SK-N-SH treated with all-trans-retinoic acid at 6 μM for 48 hours (cell line): ENCODE measurements around the gene MPPED2.

Experiments used
- ARNTL ChIP-seq: fragments of 450-650 bp; formaldehyde crosslinking; IDR thresholded peaks from 2 replicates; pipeline ENCODE4 v1.5.0; 2020; ENCODE audit warnings: low read depth, mild to moderate bottlenecking, moderate library complexity, borderline replicate concordance
- ESRRG ChIP-seq: fragments of 250-450 bp; sonication (Bioruptor Pico); IDR thresholded peaks from 2 replicates; pipeline ENCODE4 v1.6.1; 2021; ENCODE audit warnings: mild to moderate bottlenecking
- OSR1 ChIP-seq: fragments of 250-450 bp; sonication (Bioruptor Pico); IDR thresholded peaks from 2 replicates; pipeline ENCODE4 v1.8.0; 2022; ENCODE audit warnings: moderate library complexity, mild to moderate bottlenecking, inconsistent platforms
- ZFP3 ChIP-seq: fragments of 250-450 bp; sonication (Bioruptor Pico); IDR thresholded peaks from 2 replicates; pipeline ENCODE4 v1.5.0; 2020; ENCODE audit warnings: mild to moderate bottlenecking, moderate library complexity
- ZFP30 ChIP-seq: fragments of 450-650 bp; formaldehyde crosslinking; IDR thresholded peaks from 2 replicates; pipeline ENCODE4 v1.5.0; 2022; ENCODE audit warnings: mild to moderate bottlenecking, moderate library complexity
- ZNF8 ChIP-seq: fragments of 450-650 bp; formaldehyde crosslinking; IDR thresholded peaks from 2 replicates; pipeline ENCODE4 v1.5.0; 2020; ENCODE audit warnings: mild to moderate bottlenecking, moderate library complexity
- TF ChIP-seq, protein P1 (sequence below): fragments of 250-450 bp; sonication (Bioruptor Pico); IDR thresholded peaks from 2 replicates; pipeline ENCODE4 v1.5.0; 2020; ENCODE audit warnings: mild to moderate bottlenecking, moderate library complexity
- TF ChIP-seq, protein P2 (sequence below): fragments of 250-450 bp; sonication (Bioruptor Pico); IDR thresholded peaks from 2 replicates; pipeline ENCODE4 v1.5.1; 2021; ENCODE audit warnings: mild to moderate bottlenecking, moderate library complexity
- TF ChIP-seq, protein P3 (sequence below): fragments of 250-450 bp; sonication (Bioruptor Pico); IDR thresholded peaks from 2 replicates; pipeline ENCODE4 v1.8.0; 2020; ENCODE audit warnings: mild to moderate bottlenecking, moderate library complexity, borderline replicate concordance

DNA sequence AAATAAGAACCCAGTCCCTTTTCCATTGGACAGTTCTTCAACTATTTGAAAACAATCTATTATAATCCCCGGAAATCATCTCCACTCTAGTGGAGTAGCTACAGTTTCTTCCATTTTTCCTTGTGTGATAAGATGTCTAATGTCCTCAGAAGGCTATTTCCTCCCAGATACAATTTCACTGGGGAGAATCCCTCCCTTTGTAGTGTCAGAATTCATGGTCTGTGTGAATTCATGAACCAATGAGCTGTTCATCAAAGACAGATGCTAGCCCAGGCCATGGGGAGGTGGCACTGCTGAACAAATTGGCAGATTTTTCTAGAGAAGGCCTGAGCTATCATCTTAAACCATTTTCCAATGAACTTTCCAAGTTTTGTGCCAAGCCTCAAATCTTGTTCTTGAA, 45.4 kb downstream of the MPPED2 start:
- TF ChIP-seq, protein P1, sequence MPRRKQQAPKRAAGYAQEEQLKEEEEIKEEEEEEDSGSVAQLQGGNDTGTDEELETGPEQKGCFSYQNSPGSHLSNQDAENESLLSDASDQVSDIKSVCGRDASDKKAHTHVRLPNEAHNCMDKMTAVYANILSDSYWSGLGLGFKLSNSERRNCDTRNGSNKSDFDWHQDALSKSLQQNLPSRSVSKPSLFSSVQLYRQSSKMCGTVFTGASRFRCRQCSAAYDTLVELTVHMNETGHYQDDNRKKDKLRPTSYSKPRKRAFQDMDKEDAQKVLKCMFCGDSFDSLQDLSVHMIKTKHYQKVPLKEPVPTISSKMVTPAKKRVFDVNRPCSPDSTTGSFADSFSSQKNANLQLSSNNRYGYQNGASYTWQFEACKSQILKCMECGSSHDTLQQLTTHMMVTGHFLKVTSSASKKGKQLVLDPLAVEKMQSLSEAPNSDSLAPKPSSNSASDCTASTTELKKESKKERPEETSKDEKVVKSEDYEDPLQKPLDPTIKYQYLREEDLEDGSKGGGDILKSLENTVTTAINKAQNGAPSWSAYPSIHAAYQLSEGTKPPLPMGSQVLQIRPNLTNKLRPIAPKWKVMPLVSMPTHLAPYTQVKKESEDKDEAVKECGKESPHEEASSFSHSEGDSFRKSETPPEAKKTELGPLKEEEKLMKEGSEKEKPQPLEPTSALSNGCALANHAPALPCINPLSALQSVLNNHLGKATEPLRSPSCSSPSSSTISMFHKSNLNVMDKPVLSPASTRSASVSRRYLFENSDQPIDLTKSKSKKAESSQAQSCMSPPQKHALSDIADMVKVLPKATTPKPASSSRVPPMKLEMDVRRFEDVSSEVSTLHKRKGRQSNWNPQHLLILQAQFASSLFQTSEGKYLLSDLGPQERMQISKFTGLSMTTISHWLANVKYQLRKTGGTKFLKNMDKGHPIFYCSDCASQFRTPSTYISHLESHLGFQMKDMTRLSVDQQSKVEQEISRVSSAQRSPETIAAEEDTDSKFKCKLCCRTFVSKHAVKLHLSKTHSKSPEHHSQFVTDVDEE (CRISPR knock-in tag): no peak
- TF ChIP-seq, protein P2, sequence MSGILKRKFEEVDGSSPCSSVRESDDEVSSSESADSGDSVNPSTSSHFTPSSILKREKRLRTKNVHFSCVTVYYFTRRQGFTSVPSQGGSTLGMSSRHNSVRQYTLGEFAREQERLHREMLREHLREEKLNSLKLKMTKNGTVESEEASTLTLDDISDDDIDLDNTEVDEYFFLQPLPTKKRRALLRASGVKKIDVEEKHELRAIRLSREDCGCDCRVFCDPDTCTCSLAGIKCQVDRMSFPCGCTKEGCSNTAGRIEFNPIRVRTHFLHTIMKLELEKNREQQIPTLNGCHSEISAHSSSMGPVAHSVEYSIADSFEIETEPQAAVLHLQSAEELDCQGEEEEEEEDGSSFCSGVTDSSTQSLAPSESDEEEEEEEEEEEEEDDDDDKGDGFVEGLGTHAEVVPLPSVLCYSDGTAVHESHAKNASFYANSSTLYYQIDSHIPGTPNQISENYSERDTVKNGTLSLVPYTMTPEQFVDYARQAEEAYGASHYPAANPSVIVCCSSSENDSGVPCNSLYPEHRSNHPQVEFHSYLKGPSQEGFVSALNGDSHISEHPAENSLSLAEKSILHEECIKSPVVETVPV (CRISPR knock-in tag): no peak
- no peak for TF ChIP-seq OSR1 (CRISPR knock-in tag)
- TF ChIP-seq ZNF8 (CRISPR knock-in tag): no peak
- TF ChIP-seq, protein P3, sequence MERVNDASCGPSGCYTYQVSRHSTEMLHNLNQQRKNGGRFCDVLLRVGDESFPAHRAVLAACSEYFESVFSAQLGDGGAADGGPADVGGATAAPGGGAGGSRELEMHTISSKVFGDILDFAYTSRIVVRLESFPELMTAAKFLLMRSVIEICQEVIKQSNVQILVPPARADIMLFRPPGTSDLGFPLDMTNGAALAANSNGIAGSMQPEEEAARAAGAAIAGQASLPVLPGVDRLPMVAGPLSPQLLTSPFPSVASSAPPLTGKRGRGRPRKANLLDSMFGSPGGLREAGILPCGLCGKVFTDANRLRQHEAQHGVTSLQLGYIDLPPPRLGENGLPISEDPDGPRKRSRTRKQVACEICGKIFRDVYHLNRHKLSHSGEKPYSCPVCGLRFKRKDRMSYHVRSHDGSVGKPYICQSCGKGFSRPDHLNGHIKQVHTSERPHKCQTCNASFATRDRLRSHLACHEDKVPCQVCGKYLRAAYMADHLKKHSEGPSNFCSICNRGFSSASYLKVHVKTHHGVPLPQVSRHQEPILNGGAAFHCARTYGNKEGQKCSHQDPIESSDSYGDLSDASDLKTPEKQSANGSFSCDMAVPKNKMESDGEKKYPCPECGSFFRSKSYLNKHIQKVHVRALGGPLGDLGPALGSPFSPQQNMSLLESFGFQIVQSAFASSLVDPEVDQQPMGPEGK (CRISPR knock-in tag): no peak
- TF ChIP-seq ZFP3 (CRISPR knock-in tag): no peak
- no peak for TF ChIP-seq ESRRG
- TF ChIP-seq ARNTL (CRISPR knock-in tag): no peak
- no peak for TF ChIP-seq ZFP30 (CRISPR knock-in tag)
